Urinary bladder (tissue), 4 donors: Measurements from ENCODE around the gene MRC1. TPM values are rescaled to one million over a fixed set of nuclear protein-coding genes. Genes with fewer than 3 reads are reported as not detected.
"Not testable (repeated sequence)": the region's sequence is repeated elsewhere in the genome, so short reads cannot be mapped to it uniquely, and the experiment has no call there.

Experiments used
- DNase-seq: peaks from one replicate; pipeline ENCODE4 v3.0.0-alpha.2; 2015; ENCODE audit errors: extremely low spot score
- H3K27ac ChIP-seq: one replicate; pipeline ENCODE4 v1.5.1; 2013; ENCODE audit warnings: low read depth, mild to moderate bottlenecking, moderate library complexity
- H3K36me3 ChIP-seq: one replicate; pipeline ENCODE4 v1.6.1; 2013; ENCODE audit warnings: mild to moderate bottlenecking, moderate library complexity; ENCODE audit not compliant: insufficient read depth
- H3K4me1 ChIP-seq: one replicate; pipeline ENCODE4 v1.6.1; 2013; ENCODE audit warnings: mild to moderate bottlenecking, moderate library complexity; ENCODE audit not compliant: insufficient read depth
- H3K4me3 ChIP-seq: one replicate; pipeline ENCODE4 v1.5.1; 2013; ENCODE audit warnings: low read depth, low read length
- whole genome bisulfite sequencing: extraction: QIAGEN DNeasy Blood & Tissue Kit; methylation state at CpG from one replicate; pipeline ENCODE4 v1.1.7; 2013; 5-methylcytosine and 5-hydroxymethylcytosine counted together
- polyA plus RNA-seq: library from polyadenylated mRNA; stranded (reverse); fragments of 200-250 nt; gene quantifications from one replicate; pipeline ENCODE4 v1.2.3, GENCODE V29; 2013
- total RNA-seq: library from RNA; depleted of rRNA; stranded (reverse); fragments of >200 nt; gene quantifications from one replicate; pipeline ENCODE4 v1.2.3, GENCODE V29; 2014
- donor health status: healthy with polysubstance abuse.
- donor health status: healthy.

Gene MRC1
- total and polyA plus RNA-seq, 2 donors, result 32.7 to 41.2 TPM

DNA sequence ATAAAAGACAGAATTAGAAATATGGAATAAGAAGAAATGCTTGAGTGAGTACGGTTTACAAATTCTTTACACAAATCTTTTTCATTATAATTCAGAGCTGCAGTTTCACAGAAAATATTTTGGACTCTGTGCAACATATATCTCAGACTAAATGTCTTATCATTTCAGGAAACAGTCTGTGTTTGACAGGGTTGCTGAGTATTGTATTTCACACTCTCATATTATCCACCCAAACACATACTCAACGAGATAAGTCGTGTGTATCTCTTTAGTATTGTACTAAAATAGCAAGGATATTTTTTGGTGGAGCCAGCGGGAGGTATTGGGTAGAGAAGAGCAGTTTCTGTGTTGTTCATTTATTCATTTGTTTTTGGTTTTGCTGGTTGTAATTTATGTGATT, 103.6 kb downstream of the MRC1 start:
- no peak for DNase-seq
- Histone ChIP-seq H3K4me3 (no peak overlapping the region), H3K4me1 (no peaks in the 10 kb centered on the region), H3K36me3 (no peaks in the 10 kb centered on the region), H3K27ac (no peak overlapping the region)
- WGBS, result 25% methylated on average over 4 of the region's 4 CpGs

- Histone ChIP-seq H3K4me1 (no peaks in the 10 kb centered on the region), H3K36me3 (no peaks in the 10 kb centered on the region), H3K27ac (no peak overlapping the region), H3K4me3 (no peak overlapping the region)
- DNase-seq, result no peak
- WGBS, result 32% methylated on average over 5 of the region's 5 CpGs
Observed at GRCh38 chr10:17913604-17914003, 104.5 kb downstream of the MRC1 start.

DNA sequence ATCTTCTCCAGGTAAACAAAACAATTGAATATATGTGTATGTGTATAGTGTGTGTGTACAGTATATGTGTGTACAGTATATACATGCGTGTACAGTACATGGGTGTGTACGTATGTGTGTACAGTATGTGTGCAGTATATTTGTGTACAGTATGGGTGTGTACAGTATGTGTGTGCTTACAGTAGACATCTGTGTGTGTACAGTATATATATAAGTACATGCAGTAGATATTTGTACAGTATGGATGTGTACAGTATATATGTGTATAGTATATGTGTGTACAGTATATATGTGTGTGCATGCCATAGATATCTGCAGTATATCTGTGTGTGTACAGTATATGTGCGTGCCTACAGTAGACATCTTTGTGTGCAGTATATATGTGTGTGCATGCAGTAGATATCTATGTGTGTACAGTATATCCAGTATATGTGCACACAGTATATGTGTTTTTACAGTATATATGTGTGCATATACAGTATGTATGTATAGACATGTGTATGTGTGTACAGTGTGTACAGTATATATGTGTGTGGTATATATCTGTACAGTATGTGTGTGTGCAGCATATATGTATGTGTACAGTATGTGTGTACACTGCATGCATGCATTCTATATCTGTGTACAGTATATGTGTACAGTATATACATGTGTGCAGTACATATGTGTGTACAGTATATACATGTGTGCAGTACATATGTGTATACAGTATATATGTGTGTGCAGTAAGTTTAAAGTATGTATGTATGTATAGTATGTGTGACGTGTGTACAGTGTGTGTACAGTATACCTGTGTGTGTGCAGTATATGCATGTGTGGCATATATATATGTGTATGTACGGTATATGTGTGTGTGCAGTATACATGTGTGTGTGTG, 105.3 kb downstream of the MRC1 start:
- Histone ChIP-seq H3K4me1 (no peaks in the 10 kb centered on the region), H3K4me3 (no peak overlapping the region), H3K36me3 (no peaks in the 10 kb centered on the region), H3K27ac (no peak overlapping the region)
- WGBS, result 82% methylated on average over 5 of the region's 5 CpGs
- no peak for DNase-seq

DNA sequence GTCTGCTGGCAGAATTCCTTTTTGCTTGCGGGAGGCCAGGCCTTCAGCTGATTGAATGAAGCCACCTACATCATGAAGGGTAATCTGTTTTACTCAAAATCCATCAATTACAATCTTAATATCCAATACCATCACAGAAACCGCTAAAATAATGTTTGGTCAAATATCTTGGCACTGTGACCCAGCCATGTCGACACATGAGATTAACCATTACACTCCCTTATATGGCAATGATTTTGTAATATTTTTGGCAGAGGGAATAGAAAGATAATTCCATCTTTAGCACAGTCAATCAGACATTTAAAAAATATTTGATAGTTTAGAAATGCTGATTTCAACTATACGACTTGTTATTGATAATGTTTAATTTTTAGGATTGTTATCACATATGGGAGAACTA, 106.0 kb downstream of the MRC1 start:
- no peak for DNase-seq
- Histone ChIP-seq H3K27ac (no peak overlapping the region), H3K4me3 (no peak overlapping the region), H3K36me3 (no peaks in the 10 kb centered on the region), H3K4me1 (no peaks in the 10 kb centered on the region)
- 56% methylated on average over 4 of the region's 4 CpGs for WGBS

- Histone ChIP-seq H3K27ac (no peak overlapping the region), H3K36me3 (no peaks in the 10 kb centered on the region), H3K4me3 (no peak overlapping the region), H3K4me1 (no peaks in the 10 kb centered on the region)
- WGBS, result 63% methylated on average over 12 of the region's 12 CpGs
- no peak for DNase-seq
Observed at GRCh38 chr10:17918187-17918903, 109.2 kb downstream of the MRC1 start.

DNA sequence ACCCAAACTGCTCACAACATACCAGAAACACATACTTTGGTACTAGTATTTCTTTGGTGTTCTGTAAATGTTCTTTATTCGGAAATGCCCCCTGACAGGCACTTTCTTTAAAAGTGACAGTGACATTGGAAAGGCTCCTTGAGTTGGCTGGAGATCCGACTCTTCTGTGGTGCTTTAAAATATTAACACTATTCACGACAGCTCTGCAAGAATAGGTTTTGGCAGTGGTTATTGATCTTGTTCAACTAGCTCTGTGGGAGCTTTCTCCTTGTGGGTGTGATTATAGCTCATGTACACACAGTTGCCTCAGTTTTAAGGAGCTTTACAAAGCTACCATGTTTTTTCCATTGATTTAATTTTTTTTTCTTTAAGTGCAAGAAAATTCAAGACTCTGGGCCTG, 112.2 kb downstream of the MRC1 start:
- Histone ChIP-seq H3K4me1 (no peaks in the 10 kb centered on the region), H3K27ac (no peak overlapping the region), H3K4me3 (no peak overlapping the region), H3K36me3 (no peaks in the 10 kb centered on the region)
- DNase-seq, result no peak
- 59% methylated on average over 3 of the region's 3 CpGs for WGBS

GRCh38 chr10:17923728-17924127, 114.6 kb downstream of the MRC1 start:
- H3K4me3 ChIP-seq, result no peak overlapping the region
- H3K4me1 ChIP-seq, result no peaks in the 10 kb centered on the region
- no peak for DNase-seq
- WGBS, result 60% methylated on average over 4 of the region's 4 CpGs
- no peaks in the 10 kb centered on the region for H3K36me3 ChIP-seq
- no peak overlapping the region for H3K27ac ChIP-seq

DNA sequence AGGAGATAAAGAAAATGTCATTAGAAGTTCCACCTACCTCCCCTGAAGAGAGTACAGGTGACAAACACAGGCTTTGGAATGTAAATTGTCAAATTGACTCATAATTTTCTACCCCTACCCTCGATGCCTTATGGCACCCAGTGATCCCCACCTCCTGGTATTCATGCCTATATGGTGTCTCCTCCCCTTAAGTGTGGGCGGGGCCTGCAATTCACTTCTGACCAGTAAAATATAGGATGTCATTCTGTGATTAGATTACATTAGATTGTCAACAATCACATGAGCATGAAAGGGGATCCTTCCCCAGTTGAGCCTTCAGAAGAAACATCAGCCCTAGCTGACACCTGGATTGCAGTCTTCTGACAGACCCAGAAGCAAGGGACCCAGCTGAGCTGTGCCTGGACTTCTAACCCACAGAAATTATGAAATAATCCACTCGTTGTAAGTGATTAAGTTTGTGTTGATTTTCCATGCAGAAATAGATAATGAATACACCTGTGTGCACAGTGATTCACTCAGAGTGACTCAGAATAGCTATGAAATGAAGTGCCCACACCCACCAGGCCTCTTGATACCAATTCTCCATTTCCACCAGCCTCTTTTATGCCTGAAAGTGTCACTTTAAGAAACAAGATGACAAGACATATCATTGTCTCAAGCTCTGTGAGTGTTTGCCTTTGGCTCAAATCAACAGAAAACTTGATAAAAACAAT, 134.0 kb downstream of the MRC1 start:
- no peak for DNase-seq
- no peaks in the 10 kb centered on the region for H3K4me1 ChIP-seq
- H3K4me3 ChIP-seq, result no peak overlapping the region
- no peak overlapping the region for H3K27ac ChIP-seq
- no peaks in the 10 kb centered on the region for H3K36me3 ChIP-seq
- 73% methylated on average over 3 of the region's 3 CpGs for WGBS

GRCh38 chr10:17950269-17950668, 141.1 kb downstream of the MRC1 start:
- DNase-seq, H3K4me3 ChIP-seq, H3K36me3 ChIP-seq, H3K4me1 ChIP-seq, H3K27ac ChIP-seq: not testable (repeated sequence)
- WGBS, result 72% methylated on average over 7 of the region's 7 CpGs

DNA sequence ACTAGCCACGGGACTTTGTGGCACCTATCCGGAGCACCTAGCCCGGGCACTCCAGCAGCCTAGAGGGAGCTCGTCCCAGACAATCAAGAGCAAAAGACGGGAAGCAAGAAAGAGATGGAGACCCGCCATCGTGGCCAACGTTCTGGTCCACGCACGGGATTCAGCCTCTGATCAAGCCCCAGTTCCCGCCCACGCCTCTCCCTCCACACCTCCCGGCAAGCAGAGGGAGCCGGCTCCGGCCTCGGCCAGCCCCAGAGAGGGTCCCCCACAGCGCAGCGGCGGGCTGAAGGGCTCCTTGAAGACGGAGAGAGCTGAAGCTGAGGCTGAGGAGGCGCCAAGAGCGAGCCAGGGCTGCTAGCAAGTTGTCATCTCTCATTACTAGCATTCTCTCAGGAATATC, 141.6 kb downstream of the MRC1 start:
- no peaks in the 10 kb centered on the region for H3K4me1 ChIP-seq
- no peak overlapping the region for H3K27ac ChIP-seq
- 96% methylated on average over 22 of the region's 22 CpGs for WGBS
- DNase-seq, result no peak
- no peak overlapping the region for H3K4me3 ChIP-seq
- no peaks in the 10 kb centered on the region for H3K36me3 ChIP-seq

- no peak for DNase-seq
- Histone ChIP-seq H3K27ac (no peak within 1 kb of the TSS), H3K4me1 (no peaks in the 10 kb centered on the region), H3K4me3 (no peak within 1 kb of the TSS), H3K36me3 (no peaks in the 10 kb centered on the region)
- WGBS, result 42% methylated on average over 3 of the region's 3 CpGs
Observed at GRCh38 chr10:17951868-17952371, 142.8 kb downstream of the MRC1 start, which contains the start of gene SLC39A12. Gene SLC39A12, plus strand, starts transcription at chr10:17951918. Its CDS starts 1,359 bp downstream, at chr10:17953277.

DNA sequence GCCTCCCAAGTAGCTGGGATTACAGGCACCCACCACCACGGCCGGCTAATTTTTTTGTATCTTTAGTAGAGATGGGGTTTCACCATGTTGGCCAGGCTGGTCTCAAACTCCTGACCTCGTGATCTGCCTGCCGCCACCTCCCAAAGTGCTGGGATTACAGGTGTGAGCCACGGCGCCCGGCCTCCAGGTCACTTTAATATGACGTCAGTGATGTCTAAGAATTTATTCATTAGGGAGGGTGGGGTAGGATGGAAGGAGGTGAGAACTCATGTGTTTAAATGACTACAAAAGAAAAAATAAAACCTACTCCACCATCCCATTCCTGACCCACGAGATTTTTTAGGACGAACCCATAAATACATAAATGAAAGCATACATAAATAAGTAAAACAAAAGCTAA, 145.2 kb downstream of the MRC1 start:
- WGBS, result 88% methylated on average over 10 of the region's 10 CpGs

DNA sequence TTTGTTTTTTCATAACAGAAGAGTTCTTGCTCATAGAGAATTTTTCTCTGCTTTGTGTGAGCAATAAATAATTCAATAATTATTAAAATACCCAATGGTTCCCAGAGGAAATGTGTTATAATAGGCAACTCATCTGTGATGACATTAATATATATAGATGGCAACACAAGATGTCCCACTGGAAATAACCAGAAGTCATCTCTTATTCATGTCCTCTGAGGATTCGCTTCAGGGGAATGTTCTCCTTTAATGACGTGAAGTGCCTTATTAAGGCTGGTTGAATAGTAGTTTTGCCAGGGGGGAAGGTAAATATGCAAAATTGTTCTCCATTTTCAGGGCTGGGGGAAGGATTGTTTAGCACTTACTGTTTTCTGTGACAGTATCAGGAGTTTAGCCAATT, 145.7 kb downstream of the MRC1 start:
- Histone ChIP-seq H3K4me1 (no peaks in the 10 kb centered on the region), H3K4me3 (no peak overlapping the region)

More for the DNA sequence above, 145.2 kb downstream of the MRC1 start:
- not testable (repeated sequence) for H3K4me1 ChIP-seq, DNase-seq, H3K36me3 ChIP-seq, H3K4me3 ChIP-seq, H3K27ac ChIP-seq

More for the DNA sequence above, 145.7 kb downstream of the MRC1 start:
- WGBS, result 88% methylated on average over 2 of the region's 2 CpGs
- no peak overlapping the region for H3K27ac ChIP-seq
- no peaks in the 10 kb centered on the region for H3K36me3 ChIP-seq
- no peak for DNase-seq
